ENCODE data around the gene SLC22A5. TPM values are rescaled to one million over a fixed set of nuclear protein-coding genes. Genes with fewer than 3 reads are reported as not detected.

Gene SLC22A5
- total RNA-seq, 1 donor from 2014 or later, result 11.9 TPM

GRCh38 chr5:132325691-132326090 is 43.8 kb upstream of the SLC22A5 start:
- Histone ChIP-seq H3K36me3 (peaks cover 0 to 14% of the 10 kb centered on the region in 2 donors), H3K9me3 (no peaks in the 10 kb centered on the region), H3K4me1 (no peaks in the 10 kb centered on the region), H3K27ac (no peak overlapping the region), H3K4me3 (no peak overlapping the region), H3K27me3 (no peaks in the 10 kb centered on the region)
- TF ChIP-seq CTCF (IDR thresholded peaks at IDR 0.05), result no peak
- intact Hi-C loops (cut with DNase I), result no loop called here
- DNase-seq (ENCODE audit: low spot score in 2 of 2), result no peak

- Histone ChIP-seq H3K9me3 (no peaks in the 10 kb centered on the region), H3K27ac (no peak overlapping the region), H3K36me3 (peaks cover 0 to 14% of the 10 kb centered on the region in 2 donors), H3K4me1 (no peaks in the 10 kb centered on the region), H3K27me3 (no peaks in the 10 kb centered on the region), H3K4me3 (no peak overlapping the region)
- DNase-seq (ENCODE audit: low spot score in 2 of 2), result no peak
- no peak for TF ChIP-seq CTCF (IDR thresholded peaks at IDR 0.05)
- intact Hi-C loops (cut with DNase I), result no loop called here
Measured at GRCh38 chr5:132327252-132327955, 42.1 kb upstream of the SLC22A5 start.

GRCh38 chr5:132334812-132335211 is 34.7 kb upstream of the SLC22A5 start:
- H3K4me1 ChIP-seq, result no peaks in the 10 kb centered on the region
- intact Hi-C loops (cut with DNase I), result no loop called here
- no peaks in the 10 kb centered on the region for H3K9me3 ChIP-seq
- H3K36me3 ChIP-seq, result peaks cover 2 to 4% of the 10 kb centered on the region in 2 donors
- H3K27ac ChIP-seq, result no peak overlapping the region
- no peak for DNase-seq (ENCODE audit: low spot score in 2 of 2)
- H3K27me3 ChIP-seq, result no peaks in the 10 kb centered on the region
- TF ChIP-seq CTCF (IDR thresholded peaks at IDR 0.05), result no peak
- no peak overlapping the region for H3K4me3 ChIP-seq

GRCh38 chr5:132335402-132335801 is 34.1 kb upstream of the SLC22A5 start:
- DNase-seq (ENCODE audit: low spot score in 2 of 2), result no peak
- intact Hi-C loops (cut with DNase I), result no loop called here
- no peak overlapping the region for H3K4me3 ChIP-seq
- H3K36me3 ChIP-seq, result peaks cover 0 to 2% of the 10 kb centered on the region in 2 donors
- H3K4me1 ChIP-seq, result no peaks in the 10 kb centered on the region
- no peaks in the 10 kb centered on the region for H3K27me3 ChIP-seq
- no peak for TF ChIP-seq CTCF (IDR thresholded peaks at IDR 0.05)
- H3K9me3 ChIP-seq, result no peaks in the 10 kb centered on the region
- H3K27ac ChIP-seq, result no peak overlapping the region

- H3K9me3 ChIP-seq, result no peaks in the 10 kb centered on the region
- no peak for DNase-seq (ENCODE audit: low spot score in 2 of 2)
- peaks cover 0 to 2% of the 10 kb centered on the region in 2 donors for H3K36me3 ChIP-seq
- TF ChIP-seq CTCF (IDR thresholded peaks at IDR 0.05), result no peak
- H3K27ac ChIP-seq, result no peak overlapping the region
- H3K4me1 ChIP-seq, result no peaks in the 10 kb centered on the region
- intact Hi-C loops (cut with DNase I), result no loop called here
- no peaks in the 10 kb centered on the region for H3K27me3 ChIP-seq
- no peak overlapping the region for H3K4me3 ChIP-seq
Measured at GRCh38 chr5:132339502-132339901, 30.0 kb upstream of the SLC22A5 start.
